Fibroblast of villous mesenchyme (primary cell): ENCODE data around the gene CAND2. TPM values are rescaled to one million over a fixed set of nuclear protein-coding genes. Genes with fewer than 3 reads are reported as not detected.

ENCODE experiments used
- DNase-seq: peaks from one replicate; pipeline ENCODE4 v3.0.0-alpha.2; 2010; ENCODE audit warnings: low read depth
- H3K4me3 ChIP-seq: 2 replicates; pipeline ENCODE4 v1.5.1; 2011; ENCODE audit warnings: low read depth, mild to moderate bottlenecking, low read length
- total RNA-seq: library from RNA; depleted of rRNA; stranded (reverse); fragments of >200 nt; gene quantifications from 2 replicates; pipeline ENCODE4 v1.2.3, GENCODE V29; 2012
- TF ChIP-seq, protein P1 (sequence below): IDR thresholded peaks from 2 replicates; pipeline ENCODE4 v1.5.1; 2012; ENCODE audit warnings: low read depth, mild to moderate bottlenecking, low read length; ENCODE audit not compliant: insufficient read depth

CAND2 gene
- total RNA-seq, 1 donor, result 4.7 TPM

DNA sequence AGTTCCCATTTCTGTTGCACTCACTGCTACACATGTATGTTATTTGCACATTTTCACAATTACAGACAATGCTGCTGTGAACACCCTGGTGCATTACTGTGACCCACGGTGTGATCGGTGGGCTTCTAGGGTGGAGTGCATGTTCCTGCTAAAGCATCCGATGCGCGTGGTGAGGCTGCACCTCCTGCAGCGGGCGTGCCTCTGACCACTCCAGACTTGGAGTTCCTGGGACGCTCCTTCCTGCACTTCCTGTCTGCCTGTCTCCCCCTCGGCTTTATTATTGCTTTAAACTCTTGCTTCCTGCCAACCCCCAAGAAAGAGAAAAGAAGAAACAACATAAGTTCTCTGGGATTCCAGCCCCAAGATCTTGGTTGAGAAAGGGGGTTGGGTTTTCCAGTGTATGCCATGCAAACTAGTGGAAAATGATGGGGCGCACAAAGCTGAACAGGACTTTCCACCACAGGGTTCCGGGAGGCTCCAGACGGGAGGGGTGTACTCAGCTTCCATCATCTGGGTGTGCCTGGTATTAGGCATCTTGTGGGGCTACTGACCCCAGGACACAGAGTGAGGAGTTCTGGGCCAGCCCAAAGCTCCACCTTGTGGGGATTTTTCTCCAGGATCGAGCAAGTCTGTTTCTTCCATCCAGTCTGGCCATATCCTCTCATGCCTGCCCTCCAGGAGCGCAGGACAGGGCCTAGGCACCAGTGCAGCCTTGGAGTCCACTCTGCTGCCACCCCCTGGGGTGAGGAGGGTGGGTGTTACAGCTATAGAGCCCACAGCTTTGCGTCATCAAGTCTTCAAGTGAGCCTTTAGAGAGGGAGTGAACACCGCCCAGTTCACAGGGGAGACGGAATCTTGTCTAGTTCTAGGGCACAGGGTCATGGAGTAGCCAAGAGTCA lies 33.7 kb downstream of the CAND2 start:
- DNase-seq, result no peak
- TF ChIP-seq, protein P1, sequence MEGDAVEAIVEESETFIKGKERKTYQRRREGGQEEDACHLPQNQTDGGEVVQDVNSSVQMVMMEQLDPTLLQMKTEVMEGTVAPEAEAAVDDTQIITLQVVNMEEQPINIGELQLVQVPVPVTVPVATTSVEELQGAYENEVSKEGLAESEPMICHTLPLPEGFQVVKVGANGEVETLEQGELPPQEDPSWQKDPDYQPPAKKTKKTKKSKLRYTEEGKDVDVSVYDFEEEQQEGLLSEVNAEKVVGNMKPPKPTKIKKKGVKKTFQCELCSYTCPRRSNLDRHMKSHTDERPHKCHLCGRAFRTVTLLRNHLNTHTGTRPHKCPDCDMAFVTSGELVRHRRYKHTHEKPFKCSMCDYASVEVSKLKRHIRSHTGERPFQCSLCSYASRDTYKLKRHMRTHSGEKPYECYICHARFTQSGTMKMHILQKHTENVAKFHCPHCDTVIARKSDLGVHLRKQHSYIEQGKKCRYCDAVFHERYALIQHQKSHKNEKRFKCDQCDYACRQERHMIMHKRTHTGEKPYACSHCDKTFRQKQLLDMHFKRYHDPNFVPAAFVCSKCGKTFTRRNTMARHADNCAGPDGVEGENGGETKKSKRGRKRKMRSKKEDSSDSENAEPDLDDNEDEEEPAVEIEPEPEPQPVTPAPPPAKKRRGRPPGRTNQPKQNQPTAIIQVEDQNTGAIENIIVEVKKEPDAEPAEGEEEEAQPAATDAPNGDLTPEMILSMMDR, result no peak
- H3K4me3 ChIP-seq, result no peak overlapping the region

DNA sequence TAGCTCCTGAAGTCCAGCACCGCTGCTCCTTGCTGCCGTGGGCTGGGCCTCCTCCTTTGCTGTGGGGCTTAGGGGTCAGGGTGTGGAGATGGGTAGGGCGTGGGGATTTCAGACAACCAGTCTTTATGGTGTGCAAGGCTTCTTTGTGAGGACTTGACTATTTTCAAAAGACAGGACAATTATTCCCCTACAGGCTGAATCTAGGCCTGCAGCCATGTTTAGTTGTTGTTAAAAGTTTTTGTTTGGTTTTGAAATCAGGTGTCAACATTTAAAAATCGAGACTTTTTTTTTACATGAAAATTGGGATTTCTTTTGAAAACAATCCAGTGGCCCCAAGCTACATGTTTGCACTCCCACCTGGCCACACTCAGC lies 34.3 kb downstream of the CAND2 start:
- no peak for DNase-seq
- no peak overlapping the region for H3K4me3 ChIP-seq
- TF ChIP-seq, protein P1, result peak; percentile 15

DNA sequence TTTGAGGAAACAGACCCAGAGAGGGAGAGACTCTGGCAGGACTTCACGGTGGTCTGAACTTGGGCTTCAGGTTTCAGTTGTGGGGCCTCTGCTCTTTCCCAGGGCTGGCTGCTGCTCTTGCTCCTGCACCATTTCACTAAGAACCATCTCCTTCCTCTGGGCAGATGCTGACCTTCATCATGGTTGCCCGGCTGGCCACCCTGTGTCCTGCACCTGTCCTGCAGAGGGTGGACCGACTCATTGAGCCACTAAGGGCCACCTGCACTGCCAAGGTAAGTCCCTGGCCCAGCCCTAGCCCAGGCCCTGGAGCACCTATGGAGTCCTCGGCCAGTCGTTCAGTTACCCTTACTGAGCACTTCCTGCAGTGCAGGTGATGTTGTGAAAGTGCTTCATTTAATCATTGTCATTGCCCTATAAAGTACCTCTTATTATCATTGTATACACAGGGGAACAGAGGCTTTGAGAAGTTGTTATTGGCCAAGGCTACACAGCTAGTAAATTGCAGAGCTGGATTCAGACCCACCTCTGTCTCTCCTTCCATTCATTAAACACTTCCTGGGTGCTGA lies 34.9 kb downstream of the CAND2 start:
- no peak overlapping the region for H3K4me3 ChIP-seq
- TF ChIP-seq, protein P1, result no peak
- no peak for DNase-seq

DNA sequence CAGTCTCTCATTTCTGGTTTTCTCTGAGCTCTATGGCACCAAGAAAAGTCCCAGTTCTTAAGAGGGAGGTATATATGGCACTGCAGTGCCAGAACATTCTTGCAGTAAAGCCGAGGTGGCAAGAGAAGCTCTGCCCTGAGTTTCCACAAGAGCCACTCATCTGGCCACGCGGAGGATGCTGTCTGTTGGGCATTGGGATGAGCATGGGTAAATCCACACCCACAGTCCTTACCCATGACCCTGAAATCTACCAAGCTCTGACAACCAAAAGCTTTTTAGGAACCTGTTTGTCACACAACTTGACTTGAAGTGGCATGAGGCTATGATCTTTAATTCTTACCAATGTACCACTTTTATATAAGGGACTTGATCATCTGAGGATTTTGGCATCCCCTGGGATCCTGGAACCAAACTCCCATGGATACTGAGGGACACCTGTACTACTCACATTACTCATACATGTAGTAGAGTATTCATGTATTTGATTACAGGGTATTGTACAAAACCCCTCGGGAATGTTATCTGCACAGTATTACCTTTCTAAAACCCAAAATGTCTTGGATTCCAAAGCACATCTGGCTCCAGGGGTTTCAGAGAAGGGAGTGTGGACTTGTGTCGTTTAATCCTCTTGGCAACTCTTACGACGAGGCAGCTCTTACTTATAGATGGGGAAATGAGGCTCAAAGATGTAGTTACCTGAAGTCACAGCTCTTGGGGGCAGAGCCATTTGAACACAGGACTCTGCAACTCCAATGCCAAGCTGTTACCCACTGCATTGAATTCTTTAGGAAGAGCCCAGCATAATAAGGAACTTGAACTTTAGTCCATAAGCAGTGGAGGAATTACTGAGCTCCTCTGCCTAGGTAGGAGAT lies 36.1 kb downstream of the CAND2 start:
- DNase-seq, result no peak
- TF ChIP-seq, protein P1, result no peak
- H3K4me3 ChIP-seq, result no peak overlapping the region

DNA sequence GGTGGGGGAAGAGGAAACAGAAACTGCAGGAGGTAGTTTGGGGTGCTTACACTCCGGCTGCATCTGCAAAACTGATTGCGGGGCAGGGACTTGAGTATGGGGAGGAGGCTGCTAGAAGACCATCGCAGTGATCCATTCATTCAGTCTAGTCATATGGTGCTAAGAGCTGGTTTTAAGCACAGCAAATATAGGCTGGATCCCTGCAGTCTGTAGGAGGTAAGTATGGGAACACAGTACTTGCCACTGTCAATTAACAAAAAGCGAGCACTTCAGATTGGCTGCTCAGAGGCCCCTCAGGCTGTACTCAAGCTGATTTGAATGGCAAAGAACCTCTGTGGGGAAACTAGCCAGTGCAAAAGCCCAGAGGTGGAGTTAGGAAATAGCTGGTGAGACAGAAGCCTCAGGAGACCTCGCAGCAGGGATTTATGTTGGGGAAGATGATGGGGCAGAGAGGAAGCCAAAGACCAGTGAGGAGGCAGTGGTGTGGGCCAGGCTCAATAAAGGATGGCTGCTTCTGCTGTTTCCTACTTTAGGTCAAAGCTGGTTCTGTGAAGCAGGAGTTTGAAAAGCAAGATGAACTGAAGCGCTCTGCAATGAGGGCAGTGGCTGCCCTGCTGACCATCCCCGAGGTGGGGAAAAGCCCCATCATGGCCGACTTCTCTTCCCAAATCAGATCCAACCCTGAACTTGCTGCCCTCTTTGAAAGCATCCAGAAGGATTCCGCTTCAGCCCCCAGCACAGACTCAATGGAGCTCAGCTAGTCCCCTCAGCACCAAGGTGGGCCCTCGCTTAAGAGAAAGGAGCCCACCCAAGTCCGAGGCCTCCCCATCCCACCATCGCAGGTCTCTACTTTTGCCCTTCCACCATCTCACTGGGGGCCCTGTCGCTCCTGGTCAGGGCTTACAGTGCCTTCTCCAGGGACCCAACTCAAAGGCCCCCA lies 37.0 kb downstream of the CAND2 start:
- TF ChIP-seq, protein P1, result no peak
- no peak for DNase-seq
- H3K4me3 ChIP-seq, result no peak overlapping the region
